Jurkat, Clone E6-1 (cell line): ENCODE data around the gene DENND1A.

Experiments used
- DNase-seq: peaks from one replicate; pipeline ENCODE4 v3.0.0-alpha.2; 2011; ENCODE audit warnings: low read depth, low spot score
- H3K4me3 ChIP-seq: 2 replicates; pipeline ENCODE4 v1.5.1; 2011; ENCODE audit warnings: mild to moderate bottlenecking, low read length, control low read depth, moderate library complexity

The DENND1A gene

GRCh38 chr9:123371805-123372590 lies 557.9 kb downstream of the DENND1A start:
- no peak overlapping the region for H3K4me3 ChIP-seq
- no peak for DNase-seq

- H3K4me3 ChIP-seq, result no peak overlapping the region
- no peak for DNase-seq
Measured at GRCh38 chr9:123371228-123371584, 558.7 kb downstream of the DENND1A start.

- no peak for DNase-seq
- H3K4me3 ChIP-seq, result no peak overlapping the region
Measured at GRCh38 chr9:123370526-123371227, 559.2 kb downstream of the DENND1A start.

GRCh38 chr9:123370108-123370507 lies 559.8 kb downstream of the DENND1A start:
- no peak for DNase-seq

GRCh38 chr9:123369296-123369695 lies 560.6 kb downstream of the DENND1A start:
- no peak overlapping the region for H3K4me3 ChIP-seq

More at GRCh38 chr9:123370108-123370507, 559.8 kb downstream of the DENND1A start:
- H3K4me3 ChIP-seq, result no peak overlapping the region

GRCh38 chr9:123368536-123369153 lies 561.3 kb downstream of the DENND1A start:
- H3K4me3 ChIP-seq, result no peak overlapping the region
- no peak for DNase-seq

More at GRCh38 chr9:123369296-123369695, 560.6 kb downstream of the DENND1A start:
- no peak for DNase-seq

GRCh38 chr9:123368023-123368422 lies 561.9 kb downstream of the DENND1A start:
- DNase-seq, result no peak
- no peak overlapping the region for H3K4me3 ChIP-seq

- no peak overlapping the region for H3K4me3 ChIP-seq
- no peak for DNase-seq
Measured at GRCh38 chr9:123365881-123366528, 563.9 kb downstream of the DENND1A start.

- DNase-seq, result no peak
- H3K4me3 ChIP-seq, result no peak overlapping the region
Measured at GRCh38 chr9:123365287-123365880, 564.5 kb downstream of the DENND1A start.

GRCh38 chr9:123364241-123364824 lies 565.6 kb downstream of the DENND1A start:
- DNase-seq, result no peak
- no peak overlapping the region for H3K4me3 ChIP-seq

GRCh38 chr9:123362856-123363255 lies 567.1 kb downstream of the DENND1A start:
- H3K4me3 ChIP-seq, result no peak overlapping the region
- no peak for DNase-seq

GRCh38 chr9:123361731-123362510 lies 568.0 kb downstream of the DENND1A start:
- no peak for DNase-seq
- no peak overlapping the region for H3K4me3 ChIP-seq

GRCh38 chr9:123361086-123361730 lies 568.7 kb downstream of the DENND1A start:
- no peak for DNase-seq
- no peak overlapping the region for H3K4me3 ChIP-seq

GRCh38 chr9:123360161-123361085 lies 569.5 kb downstream of the DENND1A start:
- no peak overlapping the region for H3K4me3 ChIP-seq
- peak; percentile 70 for DNase-seq

- no peak overlapping the region for H3K4me3 ChIP-seq
Measured at GRCh38 chr9:123359546-123359945, 570.4 kb downstream of the DENND1A start.

GRCh38 chr9:123359106-123359505 lies 570.8 kb downstream of the DENND1A start:
- no peak overlapping the region for H3K4me3 ChIP-seq
- peak; percentile 34 for DNase-seq

More at GRCh38 chr9:123359546-123359945, 570.4 kb downstream of the DENND1A start:
- no peak for DNase-seq
